ENCODE measurements around the gene PFKP. TPM values are rescaled to one million over a fixed set of nuclear protein-coding genes. Genes with fewer than 3 reads are reported as not detected.

Gene PFKP
- total RNA-seq, 1 donor from 2014 or later: 196 TPM

GRCh38 chr10:3143791-3144434, 76.6 kb downstream of the PFKP start:
- no peak for DNase-seq (ENCODE audit: low read depth)
- H3K27me3 ChIP-seq (ENCODE audit: control insufficient read depth, insufficient read depth, low read length): no peaks in the 10 kb centered on the region
- H3K4me3 ChIP-seq (ENCODE audit: low read depth, low read length): no peak overlapping the region
- no peak for TF ChIP-seq CTCF (IDR thresholded peaks at IDR 0.05; ENCODE audit: insufficient read depth, low read length, severe bottlenecking)
- FAIRE-seq: no peak
- peaks cover 35% of the 10 kb centered on the region for H3K36me3 ChIP-seq (ENCODE audit: control insufficient read depth, insufficient read depth, low read length)

GRCh38 chr10:3145366-3145765, 78.0 kb downstream of the PFKP start:
- Histone ChIP-seq H3K27me3 (ENCODE audit: control insufficient read depth, insufficient read depth, low read length) (no peaks in the 10 kb centered on the region), H3K4me3 (ENCODE audit: low read depth, low read length) (no peak overlapping the region), H3K36me3 (ENCODE audit: control insufficient read depth, insufficient read depth, low read length) (peaks cover 38% of the 10 kb centered on the region)
- TF ChIP-seq CTCF (IDR thresholded peaks at IDR 0.05; ENCODE audit: insufficient read depth, low read length, severe bottlenecking): no peak
- no peak for FAIRE-seq
- DNase-seq (ENCODE audit: low read depth): no peak

GRCh38 chr10:3146289-3146688, 78.9 kb downstream of the PFKP start:
- FAIRE-seq (no peak), DNase-seq (ENCODE audit: low read depth) (no peak)
- Histone ChIP-seq H3K36me3 (ENCODE audit: control insufficient read depth, insufficient read depth, low read length) (peaks cover 41% of the 10 kb centered on the region), H3K27me3 (ENCODE audit: control insufficient read depth, insufficient read depth, low read length) (no peaks in the 10 kb centered on the region), H3K4me3 (ENCODE audit: low read depth, low read length) (no peak overlapping the region)
- no peak for TF ChIP-seq CTCF (IDR thresholded peaks at IDR 0.05; ENCODE audit: insufficient read depth, low read length, severe bottlenecking)

GRCh38 chr10:3147117-3147820, 79.9 kb downstream of the PFKP start:
- DNase-seq (ENCODE audit: low read depth): no peak
- TF ChIP-seq CTCF (IDR thresholded peaks at IDR 0.05; ENCODE audit: insufficient read depth, low read length, severe bottlenecking): no peak
- Histone ChIP-seq H3K4me3 (ENCODE audit: low read depth, low read length) (no peak overlapping the region), H3K36me3 (ENCODE audit: control insufficient read depth, insufficient read depth, low read length) (peaks cover 44% of the 10 kb centered on the region), H3K27me3 (ENCODE audit: control insufficient read depth, insufficient read depth, low read length) (no peaks in the 10 kb centered on the region)
- no peak for FAIRE-seq

- FAIRE-seq (no peak), DNase-seq (ENCODE audit: low read depth) (no peak)
- H3K4me3 ChIP-seq (ENCODE audit: low read depth, low read length): no peak overlapping the region
- no peaks in the 10 kb centered on the region for H3K27me3 ChIP-seq (ENCODE audit: control insufficient read depth, insufficient read depth, low read length)
- H3K36me3 ChIP-seq (ENCODE audit: control insufficient read depth, insufficient read depth, low read length): peaks cover 46% of the 10 kb centered on the region
- no peak for TF ChIP-seq CTCF (IDR thresholded peaks at IDR 0.05; ENCODE audit: insufficient read depth, low read length, severe bottlenecking)
These were observed 80.7 kb downstream of the PFKP start for GRCh38 chr10:3148041-3148440.
